Fibroblast of villous mesenchyme (primary cell): Measurements from ENCODE around the gene VWDE. TPM values are rescaled to one million over a fixed set of nuclear protein-coding genes. Genes with fewer than 3 reads are reported as not detected.
"Not testable (repeated sequence)": the region's sequence is repeated elsewhere in the genome, so short reads cannot be mapped to it uniquely, and the experiment has no call there.

ENCODE experiments used
- DNase-seq: peaks from one replicate; pipeline ENCODE4 v3.0.0-alpha.2; 2010; ENCODE audit warnings: low read depth
- H3K4me3 ChIP-seq: 2 replicates; pipeline ENCODE4 v1.5.1; 2011; ENCODE audit warnings: low read depth, mild to moderate bottlenecking, low read length
- CTCF ChIP-seq: IDR thresholded peaks from 2 replicates; pipeline ENCODE4 v1.5.1; 2012; ENCODE audit warnings: low read depth, mild to moderate bottlenecking, low read length; ENCODE audit not compliant: insufficient read depth
- total RNA-seq: library from RNA; depleted of rRNA; stranded (reverse); fragments of >200 nt; gene quantifications from 2 replicates; pipeline ENCODE4 v1.2.3, GENCODE V29; 2012

VWDE gene
- total RNA-seq, 1 donor: under 0.01 TPM

GRCh38 chr7:12401538-12402364, 1.9 kb downstream of the VWDE start:
- no peak overlapping the region for H3K4me3 ChIP-seq
- TF ChIP-seq CTCF: no peak

GRCh38 chr7:12398186-12398585, 5.5 kb downstream of the VWDE start:
- H3K4me3 ChIP-seq: no peak overlapping the region
- no peak for TF ChIP-seq CTCF
- DNase-seq: no peak

More at GRCh38 chr7:12401538-12402364, 1.9 kb downstream of the VWDE start:
- no peak for DNase-seq

GRCh38 chr7:12397671-12398070, 6.0 kb downstream of the VWDE start:
- no peak for TF ChIP-seq CTCF
- H3K4me3 ChIP-seq: no peak overlapping the region
- no peak for DNase-seq

- not testable (repeated sequence) for H3K4me3 ChIP-seq, DNase-seq
Measured at GRCh38 chr7:12396670-12397069, 7.0 kb downstream of the VWDE start.

- TF ChIP-seq CTCF: no peak
- no peak for DNase-seq
- no peak overlapping the region for H3K4me3 ChIP-seq
Measured at GRCh38 chr7:12391922-12392615, 11.6 kb downstream of the VWDE start.

- no peak overlapping the region for H3K4me3 ChIP-seq
- peak; percentile 59 for DNase-seq
- TF ChIP-seq CTCF: peak; percentile 93
Measured at GRCh38 chr7:12389089-12389700, 14.5 kb downstream of the VWDE start.

- DNase-seq: no peak
- no peak overlapping the region for H3K4me3 ChIP-seq
- TF ChIP-seq CTCF: no peak
Measured at GRCh38 chr7:12386313-12386740, 17.3 kb downstream of the VWDE start.
